K562 (cell line): ENCODE results near the gene COG2. TPM values are rescaled to one million over a fixed set of nuclear protein-coding genes. Genes with fewer than 3 reads are reported as not detected.

Source experiments
- ATAC-seq: fragments of 200-7000 bp; cut with Tn5 transposase; 3 replicates; pipeline ENCODE4 v1.9.1; 2020; ENCODE audit warnings: moderate library complexity
- BruUV-seq: library from RNA; stranded (reverse); fragments of 400-500 nt; replicated peaks from 2 replicates; lab custom pipeline; 2021; lab: Mats Ljungman, UMichigan
- CTCF ChIA-PET: fragments of 300-600 bp; formaldehyde crosslinking; extraction: SDS; loops from one replicate; lab custom pipeline; 2021; ENCODE audit warnings: low intra/inter-chr PET ratio; lab: Yijun Ruan, JAX
- POLR2A ChIA-PET: fragments of 300-600, 350-650 bp; sonication (Branson Sonifier 250); formaldehyde crosslinking; extraction: SDS; loops from one replicate; lab custom pipeline; 2021; ENCODE audit warnings: antibody characterized with exemption, inconsistent platforms; lab: Yijun Ruan, JAX
- DNase-seq, 4 experiments: peaks; one replicate each; pipeline versions ENCODE4 v3.0.0 to v3.0.0-alpha.2; 2011 to 2018; ENCODE audit warnings: low spot score in 3 of 4, mixed read lengths in 3 of 4; ENCODE audit errors: extremely low read depth in 1 of 4
- FAIRE-seq: peaks from 2 replicates; lab custom pipeline; 2011; peaks lifted over from hg19 to GRCh38; lab: Jason Lieb, UNC
- H2AFZ ChIP-seq: 2 replicates; pipeline ENCODE4 v1.6.0; 2011; ENCODE audit warnings: low read depth, low read length, control low read depth, inconsistent platforms
- H3K27ac ChIP-seq: fragments of 200-600 bp; 3 replicates; pipeline ENCODE4 v1.8.0; 2011; ENCODE audit warnings: low read depth, mild to moderate bottlenecking, control low read depth, inconsistent platforms, low read length, moderate library complexity, mixed read lengths; ENCODE audit errors: extremely low read depth
- H3K27me3 ChIP-seq, 2 experiments: fragments of 300-600 bp in 1 of 2; 2 replicates in 1 of 2; 3 replicates in 1 of 2; pipeline versions ENCODE4 v1.6.0 to v1.8.0; 2011; ENCODE audit warnings: inconsistent platforms in 2 of 2, low read length in 2 of 2, mild to moderate bottlenecking in 1 of 2, mixed read lengths in 1 of 2, moderate library complexity in 1 of 2; ENCODE audit not compliant: control insufficient read depth in 2 of 2, insufficient read depth in 2 of 2
- H3K36me3 ChIP-seq: fragments of 300-600 bp; 3 replicates; pipeline ENCODE4 v1.8.0; 2011; ENCODE audit warnings: mild to moderate bottlenecking, low read length, inconsistent platforms; ENCODE audit not compliant: control insufficient read depth, insufficient read depth
- H3K4me1 ChIP-seq, 2 experiments: fragments of 200-600 bp in 1 of 2; replicated peaks in 1 of 2; 2 replicates in 1 of 2; 3 replicates in 1 of 2; pipeline versions ENCODE4 v1.5.1 to v1.8.0; 2011; ENCODE audit warnings: inconsistent platforms in 2 of 2, low read length in 2 of 2, mild to moderate bottlenecking in 1 of 2, mixed read lengths in 1 of 2, moderate library complexity in 1 of 2; ENCODE audit not compliant: control insufficient read depth in 2 of 2, insufficient read depth in 2 of 2
- H3K4me2 ChIP-seq: 2 replicates; pipeline ENCODE4 v1.6.1; 2011; ENCODE audit warnings: low read length, control low read depth, inconsistent platforms, mixed read lengths; ENCODE audit not compliant: insufficient read depth
- H3K4me3 ChIP-seq: fragments of 200-600 bp; sonication (generic), shearing (Covaris generic); 2 replicates; pipeline ENCODE4 v1.5.1; 2016; ENCODE audit warnings: control low read depth, inconsistent platforms
- H3K79me2 ChIP-seq: fragments of 200-600 bp; 3 replicates; pipeline ENCODE4 v1.8.0; 2011; ENCODE audit warnings: low read length, inconsistent platforms; ENCODE audit not compliant: control insufficient read depth, insufficient read depth
- H3K9ac ChIP-seq, 2 experiments: 2 replicates each; pipeline versions ENCODE4 v1.6.0 to v1.6.1; 2011; ENCODE audit warnings: low read depth in 2 of 2, low read length in 2 of 2, control low read depth in 1 of 2, inconsistent platforms in 1 of 2, mild to moderate bottlenecking in 1 of 2, mixed read lengths in 1 of 2; ENCODE audit not compliant: insufficient read depth in 1 of 2
- H3K9me1 ChIP-seq: one replicate; pipeline ENCODE4 v1.6.0; 2011; ENCODE audit warnings: inconsistent platforms, mild to moderate bottlenecking, low read length, moderate library complexity; ENCODE audit not compliant: control insufficient read depth, insufficient read depth
- H3K9me3 ChIP-seq: replicated peaks from 2 replicates; pipeline ENCODE4 v1.5.1; 2011; ENCODE audit warnings: low read depth, low read length, inconsistent platforms; ENCODE audit not compliant: control insufficient read depth, insufficient read depth
- H4K20me1 ChIP-seq: replicated peaks from 2 replicates; pipeline ENCODE4 v1.6.1; 2011; ENCODE audit warnings: low read length, inconsistent platforms, mixed read lengths; ENCODE audit not compliant: control insufficient read depth, insufficient read depth
- CTCF ChIP-seq, 3 experiments: IDR thresholded peaks in 2 of 3; conservative IDR thresholded peaks in 1 of 3; 2 replicates each; pipeline ENCODE4 v1.5.1; 2011 to 2012; ENCODE audit warnings: low read length in 3 of 3, mild to moderate bottlenecking in 3 of 3, control low read depth in 2 of 3, improper control_type of control experiment in 1 of 3, inconsistent platforms in 1 of 3, low read depth in 1 of 3, mixed read lengths in 1 of 3, moderate library complexity in 1 of 3; ENCODE audit not compliant: insufficient read depth in 2 of 3
- E2F6 ChIP-seq, 2 experiments: IDR thresholded peaks; 2 replicates each; pipeline ENCODE4 v1.6.1; 2011; ENCODE audit warnings: borderline replicate concordance in 1 of 2, control low read depth in 1 of 2, low read depth in 1 of 2, low read length in 1 of 2, mild to moderate bottlenecking in 1 of 2, mixed read lengths in 1 of 2, moderate library complexity in 1 of 2; ENCODE audit not compliant: insufficient read depth in 1 of 2, insufficient read length in 1 of 2, poor library complexity in 1 of 2, severe bottlenecking in 1 of 2; ENCODE audit errors: extremely low read depth in 1 of 2
- THAP7 ChIP-seq: fragments of 250-450 bp; sonication (Bioruptor Pico); IDR thresholded peaks from 2 replicates; pipeline ENCODE4 v1.5.0; 2021
- WGBS: fragments of 100-300 bp; shearing (Covaris generic); methylation state at CpG from one replicate; pipeline ENCODE4 v1.1.6; 2016; ENCODE audit warnings: low coverage, mixed read lengths; ENCODE audit not compliant: insufficient coverage; ENCODE audit errors: missing lambda C conversion rate; 5-methylcytosine and 5-hydroxymethylcytosine counted together
- in situ Hi-C: fragments of 300-500 bp; cut with MboI; formaldehyde crosslinking; loops from 4 replicates; pipeline ENCODE4 v1.15.0; 2018; ENCODE audit warnings: inconsistent platforms, mixed read lengths
- intact Hi-C: fragments of 100-400 bp; cut with micrococcal nuclease; formaldehyde crosslinking; loops from 2 replicates; pipeline ENCODE4 v1.14.2; 2022
- polyA plus RNA-seq, 8 experiments: library from polyadenylated mRNA; depleted of rRNA in 4 of 8; stranded (reverse) in 5 of 8; unstranded in 3 of 8; fragments of >200 nt; fragmentation: Nextera tagmentation in 2 of 8; fragmentation: Illumina TruSeq in 1 of 8; extraction: Ambion mirVana in 2 of 8; extraction: Trizol in 1 of 8; gene quantifications; 2 replicates each; pipeline versions ENCODE4 v1.2.1 to v1.2.3, GENCODE V29; 2011 to 2014; ENCODE audit warnings: inconsistent platforms in 1 of 8, missing spikeins in 1 of 8
- total RNA-seq, 7 experiments: library from RNA; depleted of rRNA in 6 of 7; stranded (reverse); fragments of >200 nt in 6 of 7; fragmentation: Illumina TruSeq in 2 of 7; extraction: Trizol in 2 of 7; gene quantifications; 2 replicates each; pipeline versions ENCODE4 v1.2.1 to v1.2.3, GENCODE V29; 2011 to 2021; ENCODE audit warnings: low replicate concordance in 1 of 7

Gene COG2
- total and polyA plus RNA-seq, 9 of the 15 experiments (the other 6 are each of a cell fraction or from before 2014, with no cell fraction given): 22.0 to 51.7 (median 33.3) TPM

GRCh38 chr1:230696722-230697437 is 54.6 kb downstream of the COG2 start:
- no peak overlapping the region for H3K4me2 ChIP-seq

More at GRCh38 chr1:230696722-230697437, 54.6 kb downstream of the COG2 start:
- Histone ChIP-seq H3K27me3 (peaks cover 24 to 33% of the 10 kb centered on the region in 2 experiments), H3K9me3 (no peaks in the 10 kb centered on the region), H3K79me2 (no peaks in the 10 kb centered on the region), H3K4me3 (no peak overlapping the region), H3K9ac (no peak overlapping the region; a peak in 1 of 4 replicates), H3K27ac (no peak overlapping the region), H3K9me1 (no peaks in the 10 kb centered on the region), H3K36me3 (peaks cover 14% of the 10 kb centered on the region; the same call in 2 of the 3 replicates), H4K20me1 (peaks cover 9% of the 10 kb centered on the region; the same call in 1 of the 2 replicates), H2AFZ (peak overlapping the region; percentile 49; the same call in 1 of the 2 replicates), H3K4me1 (no peaks in the 10 kb centered on the region)
- 13% methylated on average over 7 of the region's 7 CpGs for WGBS
- FAIRE-seq (no peak), ATAC-seq (peak; percentile 64)
- intact Hi-C loops: loop anchor here (5.0 kb wide), 1 partner anchor 75 kb away; no protein-coding TSS in a partner anchor
- BruUV-seq: no TSS peak
- ChIA-PET CTCF (no interaction called here), POLR2A (interaction anchor here (1.3 kb wide), 1 partner anchor 11 kb away, joined by 4 read pairs; no protein-coding TSS in a partner anchor)
- in situ Hi-C loops: no loop called here
- TF ChIP-seq CTCF (IDR thresholded peaks at IDR 0.05 in 2 of 3, conservative IDR thresholded peaks at IDR 0.05 in 1 of 3; ENCODE audit: insufficient read depth in 2 of 3, low read depth in 1 of 3, low read length in 3 of 3) (peak; percentile 12 to 32 (median 13); a peak in 2 of 6 replicates), THAP7 (no peak), E2F6 (IDR thresholded peaks at IDR 0.05; ENCODE audit: borderline replicate concordance in 1 of 2, extremely low read depth in 1 of 2, insufficient read depth in 1 of 2, insufficient read length in 1 of 2, low read depth in 1 of 2, low read length in 1 of 2, poor library complexity in 1 of 2, severe bottlenecking in 1 of 2) (peak in 1 of 2 experiments; percentile 31)
- TF ChIP-seq, all 486 proteins: peak for 2
- peak in 2 of 4 experiments; percentile 18 to 24 for DNase-seq
